SK-N-SH (cell line): ENCODE results near the gene COL5A1. TPM values are rescaled to one million over a fixed set of nuclear protein-coding genes. Genes with fewer than 3 reads are reported as not detected.

Source experiments
- CTCF ChIA-PET: fragments of 300-600, 350-600 bp; formaldehyde crosslinking; extraction: SDS; loops from one replicate; lab custom pipeline; 2021; lab: Yijun Ruan, JAX
- POLR2A ChIA-PET: fragments of 350-600 bp; sonication (Branson Sonifier 250); formaldehyde crosslinking; extraction: SDS; loops from one replicate; lab custom pipeline; 2020; ENCODE audit warnings: antibody characterized with exemption, inconsistent platforms; lab: Yijun Ruan, JAX
- DNase-seq: peaks from one replicate; pipeline ENCODE4 v3.0.0; 2012
- H2AFZ ChIP-seq: fragments of 200-600 bp; sonication (generic); 2 replicates; pipeline ENCODE4 v1.8.1; 2016; ENCODE audit warnings: antibody characterized with exemption, mild to moderate bottlenecking, low read depth
- H3F3A ChIP-seq: fragments of 200-600 bp; sonication (generic); replicated peaks from 2 replicates; pipeline ENCODE3; 2016; ENCODE audit warnings: antibody characterized with exemption, mild to moderate bottlenecking; ENCODE audit not compliant: insufficient read depth
- H3K27ac ChIP-seq, 2 experiments: fragments of 200-500 bp in 1 of 2; fragments of 200-600 bp in 1 of 2; sonication (Bioruptor generic) in 1 of 2; sonication (generic), shearing (Covaris generic) in 1 of 2; 2 replicates each; pipeline versions ENCODE4 v1.5.1 to v1.6.1; 2014 to 2016; ENCODE audit warnings: low read depth in 2 of 2, inconsistent platforms in 1 of 2, low read length in 1 of 2, mild to moderate bottlenecking in 1 of 2, mixed read lengths in 1 of 2
- H3K27me3 ChIP-seq: fragments of 200-600 bp; sonication (generic), shearing (Covaris generic); 2 replicates; pipeline ENCODE4 v1.6.1; 2016; ENCODE audit warnings: mixed run types; ENCODE audit not compliant: insufficient read depth
- H3K36me3 ChIP-seq, 2 experiments: fragments of 200-500 bp in 1 of 2; fragments of 200-600 bp in 1 of 2; sonication (Bioruptor generic) in 1 of 2; sonication (generic) in 1 of 2; replicated peaks in 1 of 2; 2 replicates each; pipeline versions ENCODE3 to v1.5.1; 2014 to 2016; ENCODE audit warnings: low read length in 1 of 2, mild to moderate bottlenecking in 1 of 2; ENCODE audit not compliant: insufficient read depth in 2 of 2, control insufficient read depth in 1 of 2
- H3K4me1 ChIP-seq, 2 experiments: fragments of 200-500 bp in 1 of 2; fragments of 200-600 bp in 1 of 2; sonication (Bioruptor generic) in 1 of 2; sonication (generic), shearing (Covaris generic) in 1 of 2; 2 replicates each; pipeline versions ENCODE4 v1.5.1 to v1.6.1; 2014 to 2016; ENCODE audit warnings: low read depth in 1 of 2, low read length in 1 of 2, mixed run types in 1 of 2; ENCODE audit not compliant: insufficient read depth in 2 of 2, control insufficient read depth in 1 of 2
- H3K4me2 ChIP-seq: fragments of 200-600 bp; sonication (generic), shearing (Covaris generic); 2 replicates; pipeline ENCODE4 v1.6.1; 2017; ENCODE audit warnings: mixed run types
- H3K4me3 ChIP-seq, 2 experiments: fragments of 200-500 bp in 1 of 2; fragments of 200-600 bp in 1 of 2; sonication (Bioruptor generic) in 1 of 2; sonication (generic), shearing (Covaris generic) in 1 of 2; 2 replicates each; pipeline versions ENCODE4 v1.5.1 to v1.8.1; 2014 to 2016; ENCODE audit warnings: low read depth in 2 of 2, inconsistent platforms in 1 of 2, low read length in 1 of 2, mild to moderate bottlenecking in 1 of 2, mixed read lengths in 1 of 2, moderate library complexity in 1 of 2
- H3K79me2 ChIP-seq: fragments of 200-600 bp; sonication (generic); 2 replicates; pipeline ENCODE4 v1.8.1; 2017; ENCODE audit warnings: mild to moderate bottlenecking; ENCODE audit not compliant: insufficient read depth
- H3K9ac ChIP-seq: fragments of 200-600 bp; sonication (generic); 2 replicates; pipeline ENCODE4 v1.6.1; 2017; ENCODE audit warnings: mixed run types
- H3K9me2 ChIP-seq: fragments of 200-600 bp; sonication (generic); 2 replicates; pipeline ENCODE4 v1.6.1; 2017; ENCODE audit warnings: mixed run types
- H3K9me3 ChIP-seq: fragments of 200-600 bp; sonication (generic); 2 replicates; pipeline ENCODE4 v1.6.1; 2017; ENCODE audit warnings: mixed run types, mild to moderate bottlenecking, moderate library complexity
- H4K20me1 ChIP-seq: fragments of 200-600 bp; sonication (generic); 2 replicates; pipeline ENCODE4 v1.6.1; 2017; ENCODE audit warnings: mild to moderate bottlenecking, mixed run types; ENCODE audit not compliant: insufficient read depth
- ELF1 ChIP-seq: IDR thresholded peaks from 2 replicates; pipeline ENCODE4 v1.4.0; 2012
- EP300 ChIP-seq, 2 experiments: IDR thresholded peaks; 2 replicates each; pipeline versions ENCODE4 v1.4.0 to v1.6.1; 2012; ENCODE audit warnings: borderline replicate concordance in 1 of 2, low read depth in 1 of 2, low read length in 1 of 2
- FOSL2 ChIP-seq: IDR thresholded peaks from 2 replicates; pipeline ENCODE4 v1.4.0; 2012; ENCODE audit warnings: low read depth, mild to moderate bottlenecking, moderate library complexity, borderline replicate concordance
- FOXJ3 ChIP-seq: sonication (generic); formaldehyde crosslinking; IDR thresholded peaks from 2 replicates; pipeline ENCODE4 v1.5.1; 2020; ENCODE audit warnings: mild to moderate bottlenecking, missing genetic modification reagents
- IRF3 ChIP-seq: fragments of 150-350 bp; IDR thresholded peaks from 2 replicates; pipeline ENCODE4 v1.6.1; 2016; ENCODE audit warnings: mild to moderate bottlenecking, low read depth, low read length
- JUND ChIP-seq: IDR thresholded peaks from 2 replicates; pipeline ENCODE4 v1.4.0; 2012
- MAX ChIP-seq: IDR thresholded peaks from 2 replicates; pipeline ENCODE4 v1.4.0; 2012; ENCODE audit warnings: low read depth
- MXI1 ChIP-seq: IDR thresholded peaks from 2 replicates; pipeline ENCODE4 v1.6.1; 2012; ENCODE audit warnings: mild to moderate bottlenecking, low read depth, low read length, improper control_type of control experiment
- NFIC ChIP-seq: IDR thresholded peaks from 2 replicates; pipeline ENCODE4 v1.4.0; 2012; ENCODE audit warnings: borderline replicate concordance
- PBX3 ChIP-seq: IDR thresholded peaks from 2 replicates; pipeline ENCODE4; 2012
- RFX5 ChIP-seq: IDR thresholded peaks from 2 replicates; pipeline ENCODE4 v1.6.1; 2012; ENCODE audit warnings: mild to moderate bottlenecking, improper control_type of control experiment, low read length
- TAF1 ChIP-seq: IDR thresholded peaks from 2 replicates; pipeline ENCODE4 v1.6.1; 2012; ENCODE audit warnings: low read depth, mild to moderate bottlenecking, low read length, moderate library complexity, borderline replicate concordance
- USF2 ChIP-seq: fragments of 150-350 bp; IDR thresholded peaks from 2 replicates; pipeline ENCODE4 v1.6.1; 2017; ENCODE audit warnings: antibody characterized with exemption, low read length, low read depth, borderline replicate concordance
- WGBS: methylation state at CpG from one replicate; pipeline ENCODE4 v1.1.6; 2017; ENCODE audit warnings: low lambda C conversion rate; 5-methylcytosine and 5-hydroxymethylcytosine counted together
- polyA plus RNA-seq, 3 experiments: library from polyadenylated mRNA; depleted of rRNA; stranded (reverse); fragments of >200 nt; gene quantifications; 2 replicates each; pipeline ENCODE4 v1.2.3, GENCODE V29; 2012

The COL5A1 gene
- polyA plus RNA-seq, 1 of the 3 experiments (the other 2 are of a cell fraction): 73.8 TPM

GRCh38 chr9:134708672-134709038 lies 67.1 kb downstream of the COL5A1 start (continued):
- TF ChIP-seq NFIC (no peak), FOXJ3 (CRISPR knock-in tag) (no peak), ELF1 (no peak), JUND (no peak), IRF3 (no peak), PBX3 (no peak), USF2 (no peak), RFX5 (no peak)

GRCh38 chr9:134709512-134710270 lies 68.1 kb downstream of the COL5A1 start:
- H3K9me2 ChIP-seq: no peaks in the 10 kb centered on the region
- peaks cover 27 to 55% of the 10 kb centered on the region in 2 experiments; a peak in 3 of 4 replicates for H3K4me1 ChIP-seq
- no peak overlapping the region for H2AFZ ChIP-seq
- peaks cover 18% of the 10 kb centered on the region for H3F3A ChIP-seq
- H3K4me3 ChIP-seq: no peak overlapping the region
- peaks cover 25 to 34% of the 10 kb centered on the region in 2 experiments for H3K36me3 ChIP-seq
- ChIA-PET CTCF (interaction anchor here (1.0 to 15.5 kb wide), 4 partner anchors 12 to 261 kb away, joined by 3 to 348 read pairs (median 28); no protein-coding TSS in a partner anchor), POLR2A (no interaction called here)
- DNase-seq: peak; percentile 55
- peaks cover 88% of the 10 kb centered on the region for H3K79me2 ChIP-seq
- no peaks in the 10 kb centered on the region for H3K27me3 ChIP-seq
- peaks cover 93% of the 10 kb centered on the region for H4K20me1 ChIP-seq
- WGBS: 75% methylated on average over 14 of the region's 29 CpGs
- TF ChIP-seq EP300 (IDR thresholded peaks at IDR 0.05; ENCODE audit: borderline replicate concordance in 1 of 2, low read depth in 1 of 2, low read length in 1 of 2) (no peak), MAX (no peak), FOSL2 (no peak), JUND (no peak), IRF3 (no peak), TAF1 (no peak), MXI1 (no peak)
- H3K27ac ChIP-seq: peak overlapping the region in 1 of 2 experiments; percentile 91; a peak in 2 of 4 replicates
- no peak overlapping the region for H3K9ac ChIP-seq
- H3K4me2 ChIP-seq: no peak overlapping the region
- H3K9me3 ChIP-seq: no peaks in the 10 kb centered on the region
